DND-41 (cell line): Measurements from ENCODE around the gene PAM16.

Experiments
- ATAC-seq: fragments of 200-7000 bp; cut with Tn5 transposase; 3 replicates; pipeline ENCODE4 v1.9.1; 2021; ENCODE audit warnings: low read depth; ENCODE audit not compliant: insufficient read depth
- DNase-seq: peaks from one replicate; pipeline ENCODE4 v3.0.0-alpha.2; 2020
- H2AFZ ChIP-seq: 2 replicates; pipeline ENCODE4 v1.6.0; 2012; ENCODE audit warnings: low read depth, low read length
- H3K27ac ChIP-seq: 2 replicates; pipeline ENCODE4 v1.5.1; 2012; ENCODE audit warnings: low read length, inconsistent platforms
- H3K27me3 ChIP-seq: fragments of 200-600 bp; sonication (generic); 2 replicates; pipeline ENCODE4 v1.6.0; 2012; ENCODE audit warnings: low read length, mild to moderate bottlenecking, inconsistent platforms; ENCODE audit not compliant: insufficient read depth, poor library complexity
- H3K36me3 ChIP-seq: 2 replicates; pipeline ENCODE4 v1.5.1; 2012; ENCODE audit warnings: low read length, inconsistent platforms; ENCODE audit not compliant: insufficient read depth
- H3K4me1 ChIP-seq: 2 replicates; pipeline ENCODE4 v1.5.1; 2012; ENCODE audit warnings: mild to moderate bottlenecking, low read length; ENCODE audit not compliant: insufficient read depth
- H3K4me2 ChIP-seq: 2 replicates; pipeline ENCODE4 v1.6.0; 2012; ENCODE audit warnings: mild to moderate bottlenecking, moderate library complexity, low read length, inconsistent platforms; ENCODE audit not compliant: insufficient read depth
- H3K4me3 ChIP-seq, 2 experiments: fragments of 200-600 bp in 1 of 2; shearing (Covaris generic) in 1 of 2; 2 replicates each; pipeline ENCODE4 v1.5.1; 2012 to 2016; ENCODE audit warnings: inconsistent platforms in 2 of 2, low read length in 2 of 2, mild to moderate bottlenecking in 2 of 2, low read depth in 1 of 2, moderate library complexity in 1 of 2
- H3K79me2 ChIP-seq: 2 replicates; pipeline ENCODE4 v1.6.0; 2012; ENCODE audit warnings: low read length, inconsistent platforms; ENCODE audit not compliant: insufficient read depth
- H3K9ac ChIP-seq: 2 replicates; pipeline ENCODE4 v1.6.0; 2012; ENCODE audit warnings: low read depth, mild to moderate bottlenecking, inconsistent platforms, low read length, moderate library complexity
- H3K9me3 ChIP-seq: 2 replicates; pipeline ENCODE4 v1.5.1; 2012; ENCODE audit warnings: low read length, moderate library complexity, mild to moderate bottlenecking, inconsistent platforms; ENCODE audit not compliant: insufficient read depth, severe bottlenecking
- H4K20me1 ChIP-seq: 2 replicates; pipeline ENCODE4 v1.6.0; 2012; ENCODE audit warnings: low read length; ENCODE audit not compliant: insufficient read depth
- EZH2 ChIP-seq: IDR thresholded peaks from 3 replicates; pipeline ENCODE4 v1.6.1; 2012; ENCODE audit warnings: borderline replicate concordance, low read depth, mild to moderate bottlenecking, moderate library complexity, low read length, inconsistent platforms; ENCODE audit not compliant: severe bottlenecking
- TF ChIP-seq, protein P1 (sequence below): IDR thresholded peaks from 2 replicates; pipeline ENCODE4 v1.5.1; 2012; ENCODE audit warnings: borderline replicate concordance, low read length, moderate library complexity, mild to moderate bottlenecking; ENCODE audit not compliant: poor library complexity, severe bottlenecking; ENCODE audit errors: extremely low read depth

Gene PAM16

DNA sequence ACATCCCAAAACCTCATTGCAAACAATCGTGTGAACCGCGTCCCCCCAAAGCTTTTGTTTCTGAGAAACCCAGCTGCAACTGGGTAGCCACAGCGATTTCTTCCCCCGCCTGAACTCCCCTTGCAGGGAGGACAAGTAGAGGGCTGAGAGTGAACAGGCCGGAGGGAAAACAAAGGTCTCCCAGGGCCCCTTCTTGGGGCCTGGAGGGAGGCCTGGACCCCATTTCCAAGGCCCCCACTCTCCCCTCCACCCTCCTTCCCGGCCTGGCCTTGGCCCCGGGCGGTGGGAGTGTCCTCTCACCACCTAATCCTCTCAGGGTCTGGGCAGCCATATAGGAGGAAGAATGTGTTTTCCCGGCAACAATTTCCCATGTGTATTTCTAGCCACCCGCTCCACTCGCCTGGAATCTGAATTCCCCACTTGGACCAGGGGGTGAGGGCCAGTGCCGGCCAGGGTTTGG lies 32.6 kb downstream of the PAM16 start:
- Histone ChIP-seq H3K79me2 (no peaks in the 10 kb centered on the region), H3K4me3 (no peak overlapping the region), H3K36me3 (no peaks in the 10 kb centered on the region), H3K27ac (no peak overlapping the region), H3K4me2 (no peak overlapping the region), H3K9ac (no peak overlapping the region), H4K20me1 (peaks cover 44% of the 10 kb centered on the region), H3K4me1 (peaks cover 18% of the 10 kb centered on the region), H3K27me3 (peaks cover 15% of the 10 kb centered on the region), H3K9me3 (no peaks in the 10 kb centered on the region), H2AFZ (no peak overlapping the region)
- no peak for TF ChIP-seq EZH2
- TF ChIP-seq, protein P1, sequence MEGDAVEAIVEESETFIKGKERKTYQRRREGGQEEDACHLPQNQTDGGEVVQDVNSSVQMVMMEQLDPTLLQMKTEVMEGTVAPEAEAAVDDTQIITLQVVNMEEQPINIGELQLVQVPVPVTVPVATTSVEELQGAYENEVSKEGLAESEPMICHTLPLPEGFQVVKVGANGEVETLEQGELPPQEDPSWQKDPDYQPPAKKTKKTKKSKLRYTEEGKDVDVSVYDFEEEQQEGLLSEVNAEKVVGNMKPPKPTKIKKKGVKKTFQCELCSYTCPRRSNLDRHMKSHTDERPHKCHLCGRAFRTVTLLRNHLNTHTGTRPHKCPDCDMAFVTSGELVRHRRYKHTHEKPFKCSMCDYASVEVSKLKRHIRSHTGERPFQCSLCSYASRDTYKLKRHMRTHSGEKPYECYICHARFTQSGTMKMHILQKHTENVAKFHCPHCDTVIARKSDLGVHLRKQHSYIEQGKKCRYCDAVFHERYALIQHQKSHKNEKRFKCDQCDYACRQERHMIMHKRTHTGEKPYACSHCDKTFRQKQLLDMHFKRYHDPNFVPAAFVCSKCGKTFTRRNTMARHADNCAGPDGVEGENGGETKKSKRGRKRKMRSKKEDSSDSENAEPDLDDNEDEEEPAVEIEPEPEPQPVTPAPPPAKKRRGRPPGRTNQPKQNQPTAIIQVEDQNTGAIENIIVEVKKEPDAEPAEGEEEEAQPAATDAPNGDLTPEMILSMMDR, result no peak
- DNase-seq, result no peak
- ATAC-seq, result no peak

DNA sequence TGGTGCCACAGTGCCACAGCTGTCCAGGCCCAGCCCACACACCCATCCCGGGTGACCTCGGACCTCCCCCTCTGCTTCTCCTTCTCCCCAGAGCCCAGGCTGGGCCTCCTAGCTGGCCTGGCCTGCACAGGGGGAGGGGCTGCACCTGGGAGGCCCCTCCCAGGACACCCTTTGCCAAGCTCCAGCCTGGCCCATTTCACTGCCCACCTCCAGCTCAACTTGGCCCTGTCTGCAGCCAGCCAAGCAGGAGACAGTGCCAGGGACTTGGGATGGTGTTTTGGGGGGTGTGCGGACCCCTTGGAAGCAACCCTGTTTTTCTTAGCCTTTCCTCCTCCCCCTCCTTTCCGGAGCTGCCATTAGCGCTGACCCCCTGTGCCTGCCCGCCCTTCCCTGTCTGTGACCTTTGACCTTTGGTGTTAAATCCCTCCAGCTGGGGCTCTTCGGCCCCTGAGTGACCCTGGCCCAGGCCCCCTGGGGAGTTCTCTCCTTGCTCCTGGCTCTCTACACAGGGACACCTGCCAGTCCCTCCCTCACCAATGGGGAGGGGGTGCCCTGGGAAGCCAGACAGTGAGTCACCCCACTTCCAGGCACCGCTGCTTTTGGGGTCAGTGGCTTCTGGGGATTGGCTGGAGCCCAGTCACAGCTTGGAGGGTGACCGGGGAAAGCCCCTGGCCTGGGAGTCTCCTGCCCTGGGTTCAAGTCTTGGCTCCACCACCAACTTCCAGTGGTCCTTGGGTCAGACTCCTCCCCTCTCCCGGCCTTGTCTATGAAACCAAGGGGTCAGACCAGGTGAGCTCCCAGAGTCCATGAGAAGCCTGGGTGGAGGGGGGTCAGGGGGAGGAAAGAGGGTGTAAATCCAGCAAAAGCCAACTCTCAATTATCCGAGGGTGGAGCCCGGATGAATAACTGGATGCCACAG lies 33.3 kb downstream of the PAM16 start:
- Histone ChIP-seq H3K79me2 (no peaks in the 10 kb centered on the region), H3K9ac (no peak overlapping the region), H4K20me1 (peaks cover 42% of the 10 kb centered on the region), H3K36me3 (no peaks in the 10 kb centered on the region), H3K9me3 (no peaks in the 10 kb centered on the region), H3K4me3 (no peak overlapping the region), H3K4me1 (peaks cover 18% of the 10 kb centered on the region), H3K4me2 (no peak overlapping the region), H3K27me3 (peaks cover 15% of the 10 kb centered on the region), H3K27ac (no peak overlapping the region), H2AFZ (no peak overlapping the region)
- ATAC-seq (no peak), DNase-seq (no peak)
- TF ChIP-seq, protein P1, result no peak
- TF ChIP-seq EZH2, result no peak

DNA sequence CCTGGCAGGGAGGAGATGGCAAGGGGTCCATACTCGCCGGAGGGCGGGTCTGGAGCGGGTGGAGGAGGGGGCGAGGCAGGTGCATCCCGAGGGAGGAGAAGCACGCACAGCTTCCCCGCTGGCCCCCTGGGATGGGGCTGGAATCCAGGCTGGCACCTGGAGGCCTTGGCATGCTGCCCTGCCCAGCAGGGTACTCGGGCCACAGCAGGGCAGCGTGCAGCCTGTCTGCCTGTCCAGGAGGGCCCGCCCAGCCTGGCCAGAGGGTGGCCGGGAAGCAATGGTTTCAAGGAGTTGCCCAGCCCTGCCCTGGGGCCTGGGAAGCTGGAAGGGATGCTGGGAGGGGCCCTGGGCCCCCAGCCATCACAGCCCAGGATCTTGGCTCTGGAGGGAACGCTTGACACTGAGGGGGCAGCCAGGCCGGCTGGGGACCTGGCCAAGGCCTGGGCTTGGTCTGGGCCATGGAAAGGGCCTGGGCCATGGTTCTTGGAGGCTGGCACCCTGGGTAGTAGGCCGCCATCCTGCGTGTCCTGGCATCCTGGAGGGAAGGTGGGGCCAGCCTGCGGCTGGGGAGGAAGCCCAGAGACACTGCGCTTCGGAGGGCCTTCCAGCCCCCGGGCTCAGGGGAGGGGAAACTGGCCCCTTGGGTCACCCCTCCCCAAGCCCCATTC lies 34.1 kb downstream of the PAM16 start:
- H2AFZ ChIP-seq, result no peak overlapping the region
- H3K9me3 ChIP-seq, result no peaks in the 10 kb centered on the region
- H3K4me3 ChIP-seq, result peak overlapping the region in 1 of 2 experiments; percentile 45; a peak in 1 of 4 replicates
- ATAC-seq (no peak), DNase-seq (no peak)
- H3K36me3 ChIP-seq, result no peaks in the 10 kb centered on the region
- H3K4me2 ChIP-seq, result peak overlapping the region; percentile 97
- H3K9ac ChIP-seq, result no peak overlapping the region
- H3K27ac ChIP-seq, result no peak overlapping the region
- H3K79me2 ChIP-seq, result no peaks in the 10 kb centered on the region
- TF ChIP-seq EZH2, result no peak
- TF ChIP-seq, protein P1, result no peak
- peaks cover 18% of the 10 kb centered on the region for H3K4me1 ChIP-seq
- peaks cover 15% of the 10 kb centered on the region for H3K27me3 ChIP-seq
- peaks cover 34% of the 10 kb centered on the region for H4K20me1 ChIP-seq
